ENCODE results near the gene PROCA1. TPM values are rescaled to one million over a fixed set of nuclear protein-coding genes. Genes with fewer than 3 reads are reported as not detected.
A peak's percentile ranks its signal among the peaks of the same experiment; 100 is the strongest.
"Not testable (repeated sequence)": the region's sequence is repeated elsewhere in the genome, so short reads cannot be mapped to it uniquely, and the experiment has no call there.

PROCA1 gene
- polyA plus RNA-seq, 1 donor (not counting 4 experiments of a cell fraction or from before 2014, with no cell fraction given), result 0.39 TPM

DNA sequence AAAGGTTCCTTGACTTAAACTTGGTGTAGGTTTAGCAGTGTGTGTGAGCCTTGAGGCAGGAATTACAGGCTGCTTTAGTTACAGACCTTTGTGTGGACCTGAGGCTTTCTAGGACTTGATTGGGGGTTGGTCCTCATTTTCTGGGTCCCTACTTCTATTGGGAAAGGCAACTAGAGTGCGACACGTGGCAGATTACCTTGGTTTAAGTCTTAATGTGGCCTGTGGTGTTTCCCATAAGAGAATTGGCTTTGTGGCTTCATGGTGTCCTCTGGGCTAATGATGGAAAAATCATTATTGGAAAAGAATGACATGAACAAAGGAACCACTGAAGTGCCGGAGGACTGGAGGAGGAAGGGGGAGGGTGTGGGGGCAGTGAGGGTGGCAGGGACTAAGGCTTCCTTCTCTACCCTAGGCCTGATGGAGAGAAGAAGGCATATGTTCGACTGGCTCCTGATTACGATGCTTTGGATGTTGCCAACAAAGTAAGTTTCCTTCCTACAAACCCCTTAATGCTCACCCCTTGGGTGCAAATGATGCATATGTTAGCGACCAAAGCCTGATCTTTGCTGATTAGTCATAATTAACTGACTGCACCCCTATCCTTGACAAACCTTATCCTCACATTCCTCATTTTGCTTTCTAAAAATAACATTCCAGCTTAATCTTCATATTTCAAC lies 11.6 kb upstream of the PROCA1 start:
- dilution Hi-C loops (cut with MboI; ENCODE audit: extremely low pct_ligation_motif_present, low sequenced_read_pairs), result no loop called here
- H3K9me1 ChIP-seq (ENCODE audit: control insufficient read depth, extremely low read depth, insufficient read depth, low read length), result no peaks in the 10 kb centered on the region
- peaks cover 22 to 41% of the 10 kb centered on the region in 2 experiments for H3K36me3 ChIP-seq (ENCODE audit: control insufficient read depth in 2 of 2, extremely low read depth in 1 of 2, insufficient read depth in 2 of 2, low read length in 2 of 2)
- H3K4me2 ChIP-seq (ENCODE audit: control insufficient read depth, extremely low read depth, insufficient read depth, low read depth, low read length), result peak overlapping the region; percentile 3
- H3K79me2 ChIP-seq (ENCODE audit: control insufficient read depth, insufficient read depth, low read length), result peaks cover 39% of the 10 kb centered on the region
- no peaks in the 10 kb centered on the region for H3K9me3 ChIP-seq (ENCODE audit: control insufficient read depth, low read depth, low read length)
- TF ChIP-seq, protein P1, sequence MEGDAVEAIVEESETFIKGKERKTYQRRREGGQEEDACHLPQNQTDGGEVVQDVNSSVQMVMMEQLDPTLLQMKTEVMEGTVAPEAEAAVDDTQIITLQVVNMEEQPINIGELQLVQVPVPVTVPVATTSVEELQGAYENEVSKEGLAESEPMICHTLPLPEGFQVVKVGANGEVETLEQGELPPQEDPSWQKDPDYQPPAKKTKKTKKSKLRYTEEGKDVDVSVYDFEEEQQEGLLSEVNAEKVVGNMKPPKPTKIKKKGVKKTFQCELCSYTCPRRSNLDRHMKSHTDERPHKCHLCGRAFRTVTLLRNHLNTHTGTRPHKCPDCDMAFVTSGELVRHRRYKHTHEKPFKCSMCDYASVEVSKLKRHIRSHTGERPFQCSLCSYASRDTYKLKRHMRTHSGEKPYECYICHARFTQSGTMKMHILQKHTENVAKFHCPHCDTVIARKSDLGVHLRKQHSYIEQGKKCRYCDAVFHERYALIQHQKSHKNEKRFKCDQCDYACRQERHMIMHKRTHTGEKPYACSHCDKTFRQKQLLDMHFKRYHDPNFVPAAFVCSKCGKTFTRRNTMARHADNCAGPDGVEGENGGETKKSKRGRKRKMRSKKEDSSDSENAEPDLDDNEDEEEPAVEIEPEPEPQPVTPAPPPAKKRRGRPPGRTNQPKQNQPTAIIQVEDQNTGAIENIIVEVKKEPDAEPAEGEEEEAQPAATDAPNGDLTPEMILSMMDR (optimal IDR thresholded peaks at IDR 0.05 in 1 of 3, IDR thresholded peaks at IDR 0.05 in 1 of 3, conservative IDR thresholded peaks at IDR 0.05 in 1 of 3; ENCODE audit: extremely low read depth in 1 of 3, insufficient read depth in 2 of 3, low read length in 3 of 3), result no peak
- TF ChIP-seq EZH2 (IDR thresholded peaks at IDR 0.05; ENCODE audit: low read length), result no peak
- no peak overlapping the region for H3K4me3 ChIP-seq (ENCODE audit: control insufficient read depth in 2 of 3, extremely low read depth in 1 of 3, insufficient read depth in 2 of 3, low read depth in 1 of 3, low read length in 3 of 3)
- H2AFZ ChIP-seq (ENCODE audit: control insufficient read depth, low read length), result no peak overlapping the region
- FAIRE-seq, result no peak
- no peak for DNase-seq (ENCODE audit: low read depth, low spot score)
- no peaks in the 10 kb centered on the region for H3K27me3 ChIP-seq (ENCODE audit: control insufficient read depth, extremely low read depth, insufficient read depth, low read length)
- peaks cover 28% of the 10 kb centered on the region for H4K20me1 ChIP-seq (ENCODE audit: control insufficient read depth, extremely low read depth, insufficient read depth, low read length)
- H3K4me1 ChIP-seq (ENCODE audit: control insufficient read depth, extremely low read depth, insufficient read depth, low read length), result peaks cover 57% of the 10 kb centered on the region
- H3K9ac ChIP-seq (ENCODE audit: control insufficient read depth, extremely low read depth, insufficient read depth, low read length), result peak overlapping the region; percentile 95
- H3K27ac ChIP-seq (ENCODE audit: control insufficient read depth, insufficient read depth, low read length), result peak overlapping the region; percentile 7

DNA sequence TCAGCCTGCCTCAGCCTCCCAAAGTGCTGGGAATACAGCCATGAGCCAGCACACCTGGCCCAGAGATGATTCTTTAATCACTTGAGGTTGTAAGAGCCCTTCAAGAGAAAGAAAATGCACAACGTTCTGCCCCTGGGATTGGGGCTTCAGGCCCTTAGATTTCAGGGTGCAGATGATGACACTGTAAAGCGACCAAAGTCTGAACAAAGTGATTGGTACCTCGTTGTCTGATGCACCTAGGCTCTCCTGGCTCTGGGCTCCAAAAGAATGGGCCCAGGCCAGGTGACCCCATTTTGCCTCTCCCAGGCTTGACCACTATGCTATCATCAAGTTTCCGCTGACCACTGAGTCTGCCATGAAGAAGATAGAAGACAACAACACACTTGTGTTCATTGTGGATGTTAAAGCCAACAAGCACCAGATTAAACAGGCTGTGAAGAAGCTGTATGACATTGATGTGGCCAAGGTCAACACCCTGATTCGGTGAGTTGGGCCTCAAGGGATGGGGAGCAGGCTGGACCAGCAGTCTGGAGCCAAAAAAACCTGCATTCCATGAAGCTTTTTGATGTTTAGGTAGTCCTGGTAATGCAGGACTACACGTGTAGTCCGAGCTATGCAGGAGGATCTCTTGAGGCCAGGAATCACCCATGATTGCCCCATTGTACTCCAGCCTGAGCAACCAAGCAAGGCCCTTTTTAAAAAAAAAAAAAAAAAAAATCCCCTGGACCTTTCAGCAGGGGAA lies 10.9 kb upstream of the PROCA1 start:
- DNase-seq (ENCODE audit: low read depth, low spot score), result no peak
- Histone ChIP-seq H3K4me3 (ENCODE audit: control insufficient read depth in 2 of 3, extremely low read depth in 1 of 3, insufficient read depth in 2 of 3, low read depth in 1 of 3, low read length in 3 of 3) (peak overlapping the region in 2 of 3 experiments; percentile 29 to 54), H3K36me3 (ENCODE audit: control insufficient read depth in 2 of 2, extremely low read depth in 1 of 2, insufficient read depth in 2 of 2, low read length in 2 of 2) (peaks cover 22 to 41% of the 10 kb centered on the region in 2 experiments), H3K9ac (ENCODE audit: control insufficient read depth, extremely low read depth, insufficient read depth, low read length) (peak overlapping the region; percentile 95), H3K9me3 (ENCODE audit: control insufficient read depth, low read depth, low read length) (no peaks in the 10 kb centered on the region), H2AFZ (ENCODE audit: control insufficient read depth, low read length) (no peak overlapping the region), H3K79me2 (ENCODE audit: control insufficient read depth, insufficient read depth, low read length) (peaks cover 39% of the 10 kb centered on the region), H3K27me3 (ENCODE audit: control insufficient read depth, extremely low read depth, insufficient read depth, low read length) (no peaks in the 10 kb centered on the region), H3K9me1 (ENCODE audit: control insufficient read depth, extremely low read depth, insufficient read depth, low read length) (no peaks in the 10 kb centered on the region), H4K20me1 (ENCODE audit: control insufficient read depth, extremely low read depth, insufficient read depth, low read length) (peaks cover 28% of the 10 kb centered on the region), H3K4me1 (ENCODE audit: control insufficient read depth, extremely low read depth, insufficient read depth, low read length) (peaks cover 56% of the 10 kb centered on the region), H3K27ac (ENCODE audit: control insufficient read depth, insufficient read depth, low read length) (peak overlapping the region; percentile 20), H3K4me2 (ENCODE audit: control insufficient read depth, extremely low read depth, insufficient read depth, low read depth, low read length) (peak overlapping the region; percentile 98)
- TF ChIP-seq, protein P1 (optimal IDR thresholded peaks at IDR 0.05 in 1 of 3, IDR thresholded peaks at IDR 0.05 in 1 of 3, conservative IDR thresholded peaks at IDR 0.05 in 1 of 3; ENCODE audit: extremely low read depth in 1 of 3, insufficient read depth in 2 of 3, low read length in 3 of 3), result no peak
- no peak for TF ChIP-seq EZH2 (IDR thresholded peaks at IDR 0.05; ENCODE audit: low read length)
- dilution Hi-C loops (cut with MboI; ENCODE audit: extremely low pct_ligation_motif_present, low sequenced_read_pairs), result no loop called here
- no peak for FAIRE-seq

DNA sequence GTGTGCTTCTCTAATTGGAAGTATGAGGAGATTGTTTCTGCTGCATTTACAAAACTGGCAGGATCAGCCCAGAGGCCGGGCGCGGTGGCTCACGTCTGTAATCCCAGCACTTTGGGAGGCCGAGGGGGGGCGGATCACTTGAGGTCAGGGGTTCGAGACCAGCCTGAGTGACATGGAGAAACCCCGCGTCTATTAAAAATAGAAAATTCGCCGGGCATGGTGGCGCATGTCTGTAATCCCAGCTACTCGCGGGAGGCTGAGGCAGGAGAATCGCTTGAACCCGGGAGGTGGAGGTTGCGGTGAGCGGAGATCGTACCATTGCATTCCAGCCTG lies 9.3 kb upstream of the PROCA1 start:
- Histone ChIP-seq H3K79me2 (ENCODE audit: control insufficient read depth, insufficient read depth, low read length) (peaks cover 55% of the 10 kb centered on the region), H3K4me1 (ENCODE audit: control insufficient read depth, extremely low read depth, insufficient read depth, low read length) (peaks cover 59% of the 10 kb centered on the region), H3K36me3 (ENCODE audit: control insufficient read depth in 2 of 2, extremely low read depth in 1 of 2, insufficient read depth in 2 of 2, low read length in 2 of 2) (peaks cover 22 to 44% of the 10 kb centered on the region in 2 experiments), H3K27ac (ENCODE audit: control insufficient read depth, insufficient read depth, low read length) (peak overlapping the region; percentile 89), H3K4me2 (ENCODE audit: control insufficient read depth, extremely low read depth, insufficient read depth, low read depth, low read length) (peak overlapping the region; percentile 98), H3K4me3 (ENCODE audit: control insufficient read depth in 2 of 3, extremely low read depth in 1 of 3, insufficient read depth in 2 of 3, low read depth in 1 of 3, low read length in 3 of 3) (peak overlapping the region; percentile 87 to 99 (median 97)), H4K20me1 (ENCODE audit: control insufficient read depth, extremely low read depth, insufficient read depth, low read length) (peaks cover 32% of the 10 kb centered on the region), H3K9ac (ENCODE audit: control insufficient read depth, extremely low read depth, insufficient read depth, low read length) (peak overlapping the region; percentile 95)
- H2AFZ ChIP-seq (ENCODE audit: control insufficient read depth, low read length); DNase-seq (ENCODE audit: low read depth, low spot score); H3K9me1 ChIP-seq (ENCODE audit: control insufficient read depth, extremely low read depth, insufficient read depth, low read length); H3K9me3 ChIP-seq (ENCODE audit: control insufficient read depth, low read depth, low read length); dilution Hi-C loops (cut with MboI; ENCODE audit: extremely low pct_ligation_motif_present, low sequenced_read_pairs); H3K27me3 ChIP-seq (ENCODE audit: control insufficient read depth, extremely low read depth, insufficient read depth, low read length); FAIRE-seq: not testable (repeated sequence)

Measured in keratinocyte (primary cell).